Stromal cell of bone marrow (primary cell): ENCODE measurements around the gene SMYD3.

Experiments used
- DNase-seq: peaks from one replicate; pipeline ENCODE4 v3.0.0-alpha.2; 2012; ENCODE audit warnings: low read depth

Gene SMYD3

GRCh38 chr1:246069581-246069980 lies 437.5 kb downstream of the SMYD3 start:
- DNase-seq: no peak

GRCh38 chr1:246068619-246069509 lies 438.2 kb downstream of the SMYD3 start:
- no peak for DNase-seq

- DNase-seq: no peak
Measured at GRCh38 chr1:246068217-246068512, 438.9 kb downstream of the SMYD3 start.

GRCh38 chr1:246067432-246068216 lies 439.5 kb downstream of the SMYD3 start:
- DNase-seq: peak; percentile 35

GRCh38 chr1:246066573-246066972 lies 440.5 kb downstream of the SMYD3 start:
- no peak for DNase-seq

- no peak for DNase-seq
Measured at GRCh38 chr1:246065592-246065991, 441.5 kb downstream of the SMYD3 start.

GRCh38 chr1:246064891-246065290 lies 442.2 kb downstream of the SMYD3 start:
- DNase-seq: no peak

- DNase-seq: no peak
Measured at GRCh38 chr1:246063013-246063616, 444.0 kb downstream of the SMYD3 start.

GRCh38 chr1:246058466-246058865 lies 448.6 kb downstream of the SMYD3 start:
- peak; percentile 18 for DNase-seq

- no peak for DNase-seq
Measured at GRCh38 chr1:246052603-246053002, 454.5 kb downstream of the SMYD3 start.

- no peak for DNase-seq
Measured at GRCh38 chr1:246051909-246052518, 455.1 kb downstream of the SMYD3 start.

GRCh38 chr1:246048693-246049092 lies 458.4 kb downstream of the SMYD3 start:
- DNase-seq: no peak

GRCh38 chr1:246043556-246043955 lies 463.5 kb downstream of the SMYD3 start:
- DNase-seq: no peak

GRCh38 chr1:246041360-246041759 lies 465.7 kb downstream of the SMYD3 start:
- DNase-seq: no peak

GRCh38 chr1:246040200-246040890 lies 466.7 kb downstream of the SMYD3 start:
- DNase-seq: no peak

- no peak for DNase-seq
Measured at GRCh38 chr1:246039584-246039983, 467.5 kb downstream of the SMYD3 start.

- no peak for DNase-seq
Measured at GRCh38 chr1:246037832-246038231, 469.2 kb downstream of the SMYD3 start.

GRCh38 chr1:246036175-246036574 lies 470.9 kb downstream of the SMYD3 start:
- no peak for DNase-seq

GRCh38 chr1:246035060-246035541 lies 472.0 kb downstream of the SMYD3 start:
- DNase-seq: no peak

GRCh38 chr1:246034630-246035029 lies 472.4 kb downstream of the SMYD3 start:
- no peak for DNase-seq

- no peak for DNase-seq
Measured at GRCh38 chr1:246032984-246033383, 474.1 kb downstream of the SMYD3 start.
